CD4-positive, alpha-beta T cell (primary cell): Measurements from ENCODE around the gene NELFE. TPM values are rescaled to one million over a fixed set of nuclear protein-coding genes. Genes with fewer than 3 reads are reported as not detected.

ENCODE experiments used
- ATAC-seq: fragments of 200-7000 bp; cut with Tn5 transposase; one replicate; pipeline ENCODE4 v1.10.0; 2022; ENCODE audit warnings: mild to moderate bottlenecking; ENCODE audit not compliant: poor library complexity
- CTCF ChIA-PET: fragments of 350-600 bp; sonication (Branson Sonifier 250); formaldehyde crosslinking; loops from one replicate; lab custom pipeline; 2021; ENCODE audit warnings: antibody characterized with exemption, inconsistent platforms; lab: Charles Lee
- POLR2A ChIA-PET: fragments of 350-600 bp; sonication (Branson Sonifier 250); formaldehyde crosslinking; loops from one replicate; lab custom pipeline; 2021; ENCODE audit warnings: antibody characterized with exemption, inconsistent platforms; lab: Charles Lee
- DNase-seq, 14 experiments: peaks; one replicate each; pipeline ENCODE4 v3.0.0-alpha.2; 2013 to 2020; ENCODE audit warnings: mixed read lengths in 2 of 14
- H3K27ac ChIP-seq, 2 donors: one replicate each; pipeline versions ENCODE4 v1.5.1 to v1.7.0; 2013; ENCODE audit warnings: low read length in 2 of 2, low read depth in 1 of 2, mild to moderate bottlenecking in 1 of 2
- H3K27me3 ChIP-seq, 2 experiments: 1 replicate in 1 of 2; 2 replicates in 1 of 2; pipeline versions ENCODE4 v1.6.1 to v1.7.0; 2013; ENCODE audit warnings: low read length in 2 of 2, control low read depth in 1 of 2, mild to moderate bottlenecking in 1 of 2, moderate library complexity in 1 of 2; ENCODE audit not compliant: insufficient read depth in 2 of 2, control insufficient read depth in 1 of 2
- H3K36me3 ChIP-seq: one replicate; pipeline ENCODE4 v1.6.1; 2013; ENCODE audit warnings: low read length, control low read depth; ENCODE audit not compliant: insufficient read depth
- H3K4me1 ChIP-seq: one replicate; pipeline ENCODE4 v1.6.1; 2013; ENCODE audit warnings: low read length, control low read depth; ENCODE audit not compliant: insufficient read depth
- H3K4me3 ChIP-seq: one replicate; pipeline ENCODE4 v1.5.1; 2013; ENCODE audit warnings: mild to moderate bottlenecking, low read length, moderate library complexity
- H3K9me3 ChIP-seq, 2 experiments: 1 replicate in 1 of 2; 2 replicates in 1 of 2; pipeline versions ENCODE4 v1.6.1 to v1.7.0; 2013; ENCODE audit warnings: low read length in 2 of 2, mild to moderate bottlenecking in 2 of 2, control low read depth in 1 of 2, moderate library complexity in 1 of 2; ENCODE audit not compliant: control insufficient read depth in 1 of 2, insufficient read depth in 1 of 2
- H3K27ac Mint-ChIP-seq: one replicate; pipeline ENCODE4 v1.8.0; 2020; ENCODE audit warnings: mixed read lengths
- H3K27me3 Mint-ChIP-seq: one replicate; pipeline ENCODE4 v1.8.0; 2021; ENCODE audit warnings: mixed read lengths
- H3K36me3 Mint-ChIP-seq: one replicate; pipeline ENCODE4 v1.8.0; 2021; ENCODE audit warnings: low read depth, mixed read lengths
- H3K4me1 Mint-ChIP-seq: one replicate; pipeline ENCODE4 v1.8.0; 2021; ENCODE audit warnings: low read depth, mixed read lengths
- H3K4me3 Mint-ChIP-seq: one replicate; pipeline ENCODE4 v1.8.0; 2020; ENCODE audit warnings: mild to moderate bottlenecking, mixed read lengths
- H3K9me3 Mint-ChIP-seq: one replicate; pipeline ENCODE4 v1.8.0; 2020; ENCODE audit warnings: mixed read lengths
- CTCF ChIP-seq: fragments of 200-600 bp; IDR thresholded peaks from one replicate; pipeline ENCODE4 v1.8.0; 2022; ENCODE audit warnings: antibody characterized with exemption, mild to moderate bottlenecking
- intact Hi-C, 2 experiments: fragments of 100-400 bp; cut with DNase I in 1 of 2; cut with micrococcal nuclease in 1 of 2; formaldehyde crosslinking; loops; one replicate each; pipeline versions ENCODE4 v1.15.1 to v1.9.0; 2023 to 2025; cut with DNase I, micrococcal nuclease
- total RNA-seq, 174 experiments: library from RNA in 2 of 174; stranded (reverse) in 2 of 174; gene quantifications; one replicate each; pipeline ENCODE4 v1.2.3 and lab custom pipeline; 2021 to 2026

NELFE gene
- total RNA-seq, 2 experiments from 2014 or later, result 53.8 to 58.2 TPM

- ATAC-seq, result no peak
- intact Hi-C loops, result no loop called here
- Mint-ChIP-seq H3K36me3 (peaks cover 26% of the 10 kb centered on the region), H3K4me1 (no peaks in the 10 kb centered on the region), H3K27me3 (peaks cover 4% of the 10 kb centered on the region), H3K27ac (no peak overlapping the region), H3K4me3 (no peak overlapping the region), H3K9me3 (no peaks in the 10 kb centered on the region)
- DNase-seq, result peak in 1 of 14 experiments; percentile 60
- H3K27ac ChIP-seq, result no peak overlapping the region
- no peak overlapping the region for H3K4me3 ChIP-seq
- peaks cover 0 to 10% of the 10 kb centered on the region in 2 experiments for H3K27me3 ChIP-seq
- CTCF ChIA-PET, result interaction anchor here (0.5 kb wide), 1 partner anchor 159 kb away, joined by 3 read pairs; no protein-coding TSS in a partner anchor
- peaks cover 24% of the 10 kb centered on the region for H3K36me3 ChIP-seq
- POLR2A ChIA-PET, result no interaction called here
- no peaks in the 10 kb centered on the region for H3K4me1 ChIP-seq
- no peak for TF ChIP-seq CTCF
- H3K9me3 ChIP-seq, result no peaks in the 10 kb centered on the region
Observed at GRCh38 chr6:31948753-31949413, 9.9 kb downstream of the NELFE start.

DNA sequence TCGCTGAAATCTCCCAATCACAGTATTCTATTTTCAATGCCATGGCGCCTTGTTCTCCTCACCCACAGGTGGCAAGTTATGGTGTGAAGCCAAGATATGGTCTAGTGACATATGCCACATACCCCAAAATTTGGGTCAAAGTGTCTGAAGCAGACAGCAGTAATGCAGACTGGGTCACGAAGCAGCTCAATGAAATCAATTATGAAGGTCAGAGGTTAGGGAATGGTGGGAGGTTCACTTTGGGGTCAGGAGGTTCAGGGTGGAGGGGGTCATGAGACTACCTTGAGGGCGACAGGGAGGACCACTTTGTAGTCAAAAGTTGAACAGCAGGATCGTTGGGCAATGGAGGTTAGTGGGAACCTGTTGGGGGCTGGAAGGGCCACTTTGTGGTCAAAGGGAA, 10.5 kb downstream of the NELFE start:
- no peaks in the 10 kb centered on the region for H3K4me1 ChIP-seq
- no peaks in the 10 kb centered on the region for H3K9me3 Mint-ChIP-seq
- H3K9me3 ChIP-seq, result no peaks in the 10 kb centered on the region
- intact Hi-C loops, result no loop called here
- H3K27ac ChIP-seq, result no peak overlapping the region
- ATAC-seq, result no peak
- no peaks in the 10 kb centered on the region for H3K4me1 Mint-ChIP-seq
- no peak overlapping the region for H3K4me3 Mint-ChIP-seq
- peaks cover 0 to 12% of the 10 kb centered on the region in 2 experiments for H3K27me3 ChIP-seq
- no peak overlapping the region for H3K4me3 ChIP-seq
- H3K27me3 Mint-ChIP-seq, result peaks cover 4% of the 10 kb centered on the region
- DNase-seq, result no peak
- POLR2A ChIA-PET, result no interaction called here
- no peak for TF ChIP-seq CTCF
- H3K27ac Mint-ChIP-seq, result no peak overlapping the region
- H3K36me3 Mint-ChIP-seq, result peaks cover 20% of the 10 kb centered on the region
- peaks cover 18% of the 10 kb centered on the region for H3K36me3 ChIP-seq
- CTCF ChIA-PET, result no interaction called here

DNA sequence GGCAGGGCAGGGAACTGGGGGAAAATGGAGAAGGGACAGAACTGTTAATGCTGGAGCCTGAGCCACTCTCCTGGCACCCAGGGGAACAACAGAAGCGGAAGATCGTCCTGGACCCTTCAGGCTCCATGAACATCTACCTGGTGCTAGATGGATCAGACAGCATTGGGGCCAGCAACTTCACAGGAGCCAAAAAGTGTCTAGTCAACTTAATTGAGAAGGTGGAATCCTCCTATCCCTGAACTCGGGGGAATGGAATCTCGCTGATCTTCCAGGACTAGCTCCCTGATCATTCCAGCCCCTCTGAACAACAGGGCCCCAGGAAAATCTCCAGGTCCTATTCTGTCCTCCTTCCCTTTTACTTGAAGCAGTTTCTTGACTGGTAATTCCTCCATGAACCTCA, 10.9 kb downstream of the NELFE start:
- ChIA-PET CTCF (no interaction called here), POLR2A (no interaction called here)
- DNase-seq (no peak), ATAC-seq (no peak)
- peaks cover 14% of the 10 kb centered on the region for H3K36me3 ChIP-seq
- peaks cover 0 to 14% of the 10 kb centered on the region in 2 experiments for H3K27me3 ChIP-seq
- no peak overlapping the region for H3K27ac ChIP-seq
- TF ChIP-seq CTCF, result no peak
- no peaks in the 10 kb centered on the region for H3K9me3 Mint-ChIP-seq
- H3K36me3 Mint-ChIP-seq, result peaks cover 15% of the 10 kb centered on the region
- no peaks in the 10 kb centered on the region for H3K9me3 ChIP-seq
- no peaks in the 10 kb centered on the region for H3K4me1 ChIP-seq
- no peak overlapping the region for H3K27ac Mint-ChIP-seq
- H3K4me3 ChIP-seq, result no peak overlapping the region
- peaks cover 4% of the 10 kb centered on the region for H3K27me3 Mint-ChIP-seq
- no peaks in the 10 kb centered on the region for H3K4me1 Mint-ChIP-seq
- H3K4me3 Mint-ChIP-seq, result no peak overlapping the region
- intact Hi-C loops, result no loop called here
